Activated T-cell treated with anti-CD3 and anti-CD28 coated beads for 4 hours (primary cell): ENCODE measurements around the gene CHST8.
"Not testable (repeated sequence)": the region's sequence is repeated elsewhere in the genome, so short reads cannot be mapped to it uniquely, and the experiment has no call there.

Experiments
- DNase-seq: peaks from one replicate; pipeline ENCODE4 v3.0.0-alpha.2; 2020

Gene CHST8

DNA sequence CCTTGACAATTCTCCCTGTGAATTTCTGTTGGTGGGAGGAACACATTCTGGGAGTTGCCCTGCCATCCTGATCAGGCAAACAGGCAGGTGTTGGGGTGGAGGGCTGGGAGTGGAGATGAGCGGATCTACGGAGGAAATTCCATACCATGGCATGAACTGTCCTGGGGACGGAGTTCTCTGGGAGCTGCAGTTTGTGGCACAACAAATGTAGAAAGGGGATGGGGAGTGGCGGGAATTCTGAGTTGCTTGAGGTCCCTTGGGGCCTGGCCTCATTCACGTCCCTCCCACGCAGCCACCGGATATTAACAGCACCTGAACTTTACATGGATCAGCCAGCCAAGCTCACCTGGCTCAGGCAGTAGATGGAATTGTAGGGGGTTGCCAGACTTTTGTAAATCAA is 70.0 kb downstream of the CHST8 start:
- no peak for DNase-seq

DNA sequence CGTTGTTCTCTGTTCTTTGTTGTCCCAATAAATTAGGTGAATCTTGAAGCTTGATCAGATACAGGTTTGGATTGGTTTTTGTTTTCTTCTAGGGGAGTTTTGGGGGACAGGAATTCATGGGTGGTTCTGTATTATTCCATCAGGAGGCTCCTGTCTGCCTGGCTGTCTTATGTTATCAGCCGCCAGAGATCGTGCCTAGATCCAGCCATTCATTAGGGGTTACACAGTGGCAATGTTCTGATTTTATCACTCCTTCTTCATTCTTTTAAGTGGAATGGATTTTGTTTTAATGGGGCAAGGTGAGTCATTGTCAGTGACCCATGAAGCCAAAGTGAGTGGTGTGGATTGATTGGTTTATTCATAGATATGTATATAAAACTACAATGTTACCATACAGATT is 71.9 kb downstream of the CHST8 start:
- no peak for DNase-seq

DNA sequence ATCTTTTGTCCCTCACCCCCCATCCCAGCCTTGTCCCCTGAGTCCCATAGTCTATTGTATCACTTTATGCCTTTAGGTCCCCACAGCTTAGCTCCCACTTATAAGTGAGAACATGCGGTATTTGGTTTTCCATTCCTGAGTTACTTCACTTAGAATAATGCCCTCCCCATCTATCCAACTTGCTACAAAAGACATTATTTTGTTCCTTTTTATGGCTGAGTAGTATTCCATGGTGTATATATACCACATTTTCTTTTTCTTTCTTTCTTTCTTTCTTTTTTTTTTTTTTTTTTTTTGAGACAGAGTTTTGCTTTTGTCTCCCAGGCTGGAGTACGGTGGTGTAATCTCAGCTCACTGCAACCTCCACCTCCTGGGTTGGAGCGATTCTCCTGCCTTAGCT is 73.8 kb downstream of the CHST8 start:
- DNase-seq: not testable (repeated sequence)

DNA sequence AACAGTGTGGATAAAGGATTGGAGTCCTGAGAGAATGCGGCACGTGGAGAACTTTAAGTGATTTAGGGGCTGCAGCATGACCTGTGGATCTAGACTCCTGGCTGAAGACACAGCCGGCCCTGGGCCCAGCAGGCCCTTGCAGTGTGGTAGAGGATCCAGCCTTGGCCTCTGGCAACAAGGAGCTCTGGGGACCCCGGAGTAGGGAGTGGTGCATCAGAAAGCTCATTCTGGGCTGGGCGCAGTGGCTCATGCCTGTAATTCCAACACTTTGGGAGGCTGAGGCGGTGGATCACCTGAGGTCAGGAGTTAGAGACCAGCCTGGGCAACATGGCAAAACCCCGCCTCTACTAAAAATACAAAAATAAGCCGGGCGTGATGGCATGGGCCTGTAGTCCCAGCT is 76.0 kb downstream of the CHST8 start:
- no peak for DNase-seq

DNA sequence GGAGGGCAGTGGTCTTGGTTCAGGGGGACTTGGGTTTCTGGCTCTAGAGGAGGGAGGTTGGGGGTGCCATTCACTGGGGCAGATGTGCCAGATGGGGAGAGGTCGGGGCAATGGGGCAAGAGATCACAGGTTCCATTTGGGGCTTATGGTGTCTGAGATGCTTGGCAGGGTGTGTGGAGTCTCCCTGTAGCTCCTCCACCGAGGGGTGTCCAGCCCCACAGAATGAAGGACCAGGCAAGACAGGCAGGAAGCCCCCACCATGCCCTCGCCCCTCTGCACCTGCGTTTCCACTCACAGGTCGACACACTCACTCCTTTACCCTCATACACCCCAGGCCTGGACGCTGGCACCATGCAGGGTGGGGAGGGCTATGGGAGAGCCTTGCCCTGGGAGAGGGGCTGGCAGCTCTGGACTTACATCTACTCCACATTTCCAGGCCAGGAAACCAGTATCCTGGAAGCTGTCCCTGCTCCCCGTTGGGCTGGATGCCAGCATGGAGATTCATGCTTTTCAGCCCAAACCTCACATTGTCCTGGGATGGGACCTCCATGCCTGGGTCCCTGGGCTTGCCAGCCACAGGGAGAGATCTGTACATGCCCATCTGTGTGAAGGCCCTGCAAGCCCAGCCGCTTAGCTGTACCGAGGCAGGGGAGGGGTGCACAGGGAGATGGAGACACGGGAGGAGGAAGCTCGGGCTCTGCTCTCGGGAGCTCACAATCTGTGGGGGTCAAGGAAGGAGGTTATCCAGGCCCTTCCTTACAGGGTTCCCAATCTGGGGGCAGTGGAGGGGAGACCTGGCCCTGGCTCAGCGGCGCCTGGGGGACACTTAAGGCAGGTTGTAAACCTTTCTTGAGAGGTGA is 77.1 kb downstream of the CHST8 start:
- DNase-seq: no peak

DNA sequence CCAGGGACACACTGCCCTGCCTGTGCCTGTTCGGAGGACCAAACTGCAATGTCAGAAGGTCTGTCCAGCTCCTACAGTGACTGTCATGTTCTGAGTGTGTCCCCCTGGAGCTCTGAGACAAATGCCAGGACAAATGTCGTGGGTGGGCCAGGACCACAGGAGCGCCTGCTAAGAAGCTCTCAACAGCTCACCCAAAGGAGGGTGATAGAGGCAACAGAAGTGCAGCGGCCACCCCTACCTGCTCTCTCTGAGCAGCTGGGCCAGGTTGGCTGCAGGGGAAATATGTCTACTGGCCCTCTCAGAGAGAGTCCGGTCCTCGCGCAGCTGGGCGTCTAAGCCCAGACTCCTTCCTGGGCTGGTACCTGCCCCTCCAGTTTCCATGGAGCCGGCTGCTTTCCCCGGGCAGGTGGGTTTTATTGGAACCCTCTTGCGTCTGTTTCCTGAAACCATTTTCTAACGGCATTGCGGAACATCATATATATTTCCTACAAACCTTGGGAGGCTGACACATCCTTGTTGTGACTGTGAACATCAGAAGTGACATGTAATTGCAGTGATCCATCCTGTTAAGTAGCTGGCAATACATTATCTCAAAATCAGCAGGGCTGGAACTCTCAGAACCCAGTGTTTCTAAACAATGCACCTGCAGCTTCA is 78.1 kb downstream of the CHST8 start:
- DNase-seq: no peak

DNA sequence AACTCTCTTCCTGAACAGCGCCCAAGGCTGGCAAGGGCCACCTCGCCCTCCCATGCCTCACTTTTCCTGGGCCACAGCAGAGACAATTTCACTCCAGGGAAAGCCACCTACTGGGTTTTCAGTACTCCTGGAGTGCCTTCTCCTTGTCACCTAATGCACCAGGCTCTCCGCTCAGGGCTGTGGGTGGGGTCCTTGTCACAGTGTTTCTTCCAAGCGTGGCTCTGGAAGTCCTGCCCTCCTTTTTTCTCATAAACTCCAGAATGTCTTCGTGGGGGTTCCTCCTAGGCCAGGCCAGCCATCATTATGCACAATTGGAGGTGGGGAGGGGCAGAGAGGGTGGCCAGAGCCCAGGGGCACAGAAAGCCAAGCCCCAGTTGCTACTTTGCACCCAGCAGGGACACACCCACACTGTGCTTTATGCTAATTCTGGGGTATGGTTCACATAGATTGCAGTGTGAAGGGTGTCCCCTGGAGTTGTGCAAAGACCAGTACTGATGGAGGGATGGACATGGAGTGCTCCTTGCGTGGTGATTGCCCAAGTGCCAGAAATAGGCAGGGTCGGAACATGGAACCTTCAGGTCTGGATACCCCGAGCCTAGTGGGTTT is 78.8 kb downstream of the CHST8 start:
- no peak for DNase-seq

DNA sequence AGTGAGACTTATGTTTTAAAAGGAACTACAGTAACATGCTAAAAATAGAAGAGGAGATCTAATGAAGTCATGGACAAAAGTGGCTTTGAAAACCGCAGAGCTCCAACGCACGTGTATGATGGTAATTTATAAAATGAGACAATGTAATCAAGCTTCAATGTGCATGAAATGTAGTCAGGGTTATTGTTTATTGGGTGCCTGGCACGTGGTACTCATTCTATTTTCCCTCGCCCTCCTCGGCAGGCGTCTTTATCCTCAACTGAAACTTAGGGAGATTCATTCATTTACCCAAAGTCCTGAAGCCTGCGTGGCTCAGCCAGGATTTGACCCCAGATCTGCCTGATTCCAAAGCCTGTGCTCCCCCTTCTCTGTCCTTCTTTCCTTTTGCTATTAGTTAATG is 79.8 kb downstream of the CHST8 start:
- no peak for DNase-seq

DNA sequence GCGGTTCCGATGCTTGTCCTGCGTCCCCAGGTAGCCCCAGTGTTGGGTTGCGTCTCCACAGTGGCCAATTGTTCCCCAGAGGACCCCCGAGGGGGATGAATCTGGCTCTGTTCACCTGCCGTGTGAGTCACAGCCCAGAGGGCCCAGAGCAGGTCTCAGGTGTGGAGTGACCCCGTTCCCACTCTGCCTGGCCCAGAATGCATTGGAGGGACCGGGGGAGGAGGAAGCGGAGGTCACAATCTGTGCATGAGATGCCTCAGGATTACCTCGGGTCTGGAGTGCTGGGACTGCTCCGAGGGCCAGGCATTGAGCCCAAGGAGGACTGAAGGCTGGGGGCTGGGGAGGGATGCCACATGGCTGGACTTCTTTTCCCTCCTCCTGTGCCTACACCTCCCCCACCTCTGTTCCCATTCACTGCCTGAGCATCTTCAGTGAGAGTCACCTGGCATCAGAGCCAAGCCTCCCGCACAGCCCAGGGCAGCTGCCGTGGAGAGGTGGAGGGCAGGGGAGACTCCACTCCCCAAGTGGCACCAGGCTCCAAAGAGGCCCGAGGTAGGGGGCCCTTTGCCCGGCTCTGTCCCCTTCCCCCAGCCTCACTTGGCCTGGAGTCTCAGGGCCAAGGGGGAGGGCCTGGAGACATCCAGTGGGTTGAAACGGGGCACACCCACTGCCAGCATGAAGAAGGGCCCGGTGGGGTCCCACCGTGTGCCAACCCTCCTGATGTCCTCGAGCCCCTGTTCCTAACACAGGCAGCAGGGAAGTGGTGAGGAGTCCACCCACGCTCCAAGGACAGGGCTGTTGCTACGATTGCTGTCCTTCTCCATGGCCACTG is 81.1 kb downstream of the CHST8 start:
- no peak for DNase-seq

DNA sequence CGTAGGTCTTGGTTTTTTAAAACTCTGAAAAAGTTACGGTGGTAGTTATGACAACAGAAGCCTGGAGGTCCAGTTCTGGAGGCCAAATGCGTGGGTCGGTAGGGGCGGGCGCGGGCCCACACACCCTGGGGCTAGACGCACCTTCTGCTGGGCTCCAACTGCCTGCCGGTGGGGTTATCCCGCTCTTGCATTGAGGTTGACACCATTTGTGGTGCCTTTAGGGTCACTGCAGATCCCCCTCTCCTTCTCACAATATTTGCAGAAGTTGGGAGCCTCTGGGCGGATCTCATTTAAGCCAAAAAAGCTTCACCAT is 81.6 kb downstream of the CHST8 start:
- no peak for DNase-seq

DNA sequence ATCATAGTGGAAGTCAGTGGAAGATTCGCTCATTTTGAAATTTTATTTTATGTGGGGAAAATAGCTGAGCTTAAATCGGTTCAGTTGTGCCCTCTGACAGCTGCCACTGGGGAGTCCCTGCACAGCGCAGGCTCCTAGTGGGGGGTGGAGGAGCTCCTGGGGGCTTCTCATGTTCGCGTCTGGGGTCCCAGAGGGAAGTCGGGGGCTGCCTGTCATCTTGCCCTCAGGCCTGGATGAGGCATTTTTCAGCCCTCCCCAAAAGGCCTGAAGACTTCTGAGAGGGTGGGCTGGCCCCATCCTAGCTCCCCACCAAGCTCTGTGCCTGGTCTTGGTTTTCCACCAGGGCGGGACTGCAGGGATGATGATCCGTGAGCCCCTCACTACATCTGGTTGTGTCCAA is 82.1 kb downstream of the CHST8 start:
- no peak for DNase-seq

DNA sequence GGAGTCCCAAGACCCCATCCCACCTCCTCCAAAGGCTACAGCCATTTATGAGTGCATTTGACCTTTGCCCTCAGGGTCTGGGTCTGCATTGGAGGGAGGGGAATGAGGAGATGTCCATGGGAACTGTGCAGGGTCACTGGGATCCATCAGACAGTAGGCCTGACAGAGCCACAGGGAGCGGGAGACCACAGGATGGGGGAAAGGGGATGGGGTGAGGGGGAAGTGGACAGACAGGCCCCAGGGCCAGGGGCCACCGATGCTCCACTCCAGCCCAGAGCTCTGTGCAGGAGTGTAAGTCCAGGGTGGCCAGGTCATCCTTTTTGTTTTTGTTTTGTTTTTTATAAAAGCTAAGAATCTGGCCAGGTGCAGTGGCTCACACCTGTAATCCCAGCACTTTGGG is 82.5 kb downstream of the CHST8 start:
- no peak for DNase-seq

DNA sequence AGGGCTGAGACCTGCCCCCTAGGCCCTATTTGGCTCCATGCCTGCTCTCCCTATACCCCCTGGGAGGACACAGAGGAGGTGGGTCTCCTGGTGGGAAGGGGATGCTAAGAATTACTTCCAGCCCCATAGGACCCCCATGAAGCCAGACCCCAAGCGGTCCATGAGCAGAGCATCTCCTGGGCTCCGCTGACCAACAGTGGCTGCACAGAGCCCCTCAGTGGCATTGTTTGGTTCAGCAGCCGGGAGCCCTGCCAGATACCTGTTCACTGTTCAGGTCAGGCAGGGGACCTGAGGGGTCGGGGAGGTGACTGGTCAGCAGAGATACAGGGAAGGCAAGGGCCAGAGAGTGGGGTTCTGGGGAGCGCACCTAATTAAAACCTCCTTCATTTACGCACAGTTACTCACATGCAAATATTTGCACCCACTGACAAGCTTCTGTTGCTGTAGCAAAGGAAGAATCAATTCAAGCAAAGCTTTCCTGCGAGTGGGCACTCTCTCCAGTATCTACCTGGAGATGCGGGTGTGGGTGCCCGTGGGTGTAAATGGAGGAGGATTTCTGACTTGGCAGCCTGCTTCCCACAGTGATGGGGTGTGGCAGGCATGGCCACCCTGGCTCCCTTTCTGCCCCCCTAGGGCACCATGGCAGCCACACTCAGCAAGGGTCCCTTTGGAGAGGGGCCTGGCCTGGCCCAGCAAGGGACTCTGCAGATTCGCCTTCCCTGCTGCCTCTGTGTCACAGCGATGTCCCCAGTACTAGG is 83.5 kb downstream of the CHST8 start:
- no peak for DNase-seq

DNA sequence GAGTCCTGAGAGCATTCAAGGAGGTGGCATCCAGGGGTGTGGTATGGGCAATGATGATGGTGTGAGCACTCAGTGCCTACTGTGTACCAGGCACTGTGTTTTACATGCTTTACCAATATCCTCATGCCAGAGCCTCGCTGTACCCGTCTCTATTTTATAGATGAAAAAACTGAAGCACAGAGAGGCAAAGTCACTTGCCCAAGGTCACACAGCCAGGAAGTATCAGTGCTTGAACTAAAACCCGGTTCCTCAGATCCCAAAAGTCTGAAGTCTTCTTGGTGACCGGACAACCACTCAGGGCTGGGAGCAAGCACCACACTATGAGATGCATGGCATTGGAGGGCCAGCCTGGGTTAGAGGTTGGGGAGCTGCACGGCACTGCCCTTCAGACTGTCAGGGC is 84.1 kb downstream of the CHST8 start:
- DNase-seq: no peak

DNA sequence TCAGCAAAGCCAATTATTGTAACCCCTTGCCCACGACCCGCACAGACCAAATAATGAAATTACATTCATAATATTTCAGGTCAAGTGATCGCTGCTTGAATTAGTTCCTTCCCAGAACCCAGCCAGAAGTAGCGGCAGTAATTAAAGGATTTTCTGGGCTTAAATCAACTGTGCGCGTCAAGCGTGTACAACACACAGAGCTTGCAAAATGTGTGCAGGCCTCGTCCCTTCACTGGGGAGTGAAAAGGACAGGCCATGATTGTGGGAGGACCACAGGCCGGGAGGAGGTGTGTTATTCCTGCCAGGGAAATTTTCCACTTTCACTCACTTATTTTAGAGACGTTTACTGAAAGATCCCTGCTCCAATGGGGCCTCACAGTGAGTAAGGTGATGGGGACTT is 84.9 kb downstream of the CHST8 start:
- DNase-seq: no peak

DNA sequence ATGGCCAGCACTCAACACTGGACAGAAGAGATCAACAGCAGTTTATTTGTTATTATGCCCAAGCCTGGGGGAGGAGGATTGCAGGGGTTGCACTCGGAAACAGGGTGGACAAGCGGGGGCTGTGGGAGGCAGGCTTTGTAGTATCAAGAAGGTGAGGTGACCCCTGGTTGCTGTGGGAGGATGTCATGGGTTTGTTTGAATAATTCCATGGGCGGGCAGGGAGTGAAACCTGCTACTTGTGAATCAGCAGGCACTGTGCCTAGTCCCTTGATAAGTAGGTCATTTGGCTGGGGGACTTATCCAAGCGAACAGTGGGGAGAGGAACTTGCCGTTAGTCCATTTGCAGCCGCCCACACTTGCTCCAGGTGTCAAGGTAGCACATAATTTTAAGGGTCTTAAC is 90.5 kb downstream of the CHST8 start:
- DNase-seq: no peak

DNA sequence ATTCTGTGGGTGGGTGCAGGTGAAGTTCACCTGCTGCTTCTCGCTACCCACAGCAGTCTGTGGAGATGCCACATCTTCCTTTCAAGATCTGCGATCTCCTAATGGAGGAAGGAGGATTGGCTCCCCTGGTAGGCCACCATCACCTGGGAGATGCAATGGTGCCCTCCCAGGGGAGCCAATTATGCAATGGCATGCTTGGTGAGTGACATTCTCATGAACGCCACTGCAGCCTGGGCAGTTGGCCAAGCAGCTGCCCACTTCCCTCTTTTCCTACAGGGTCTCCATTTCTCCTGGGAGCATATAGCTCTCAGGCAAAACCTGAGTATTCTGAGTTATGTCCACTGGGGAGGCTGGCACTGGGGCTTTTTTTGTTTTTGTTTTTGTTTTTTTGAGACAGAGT is 91.4 kb downstream of the CHST8 start:
- DNase-seq: no peak

DNA sequence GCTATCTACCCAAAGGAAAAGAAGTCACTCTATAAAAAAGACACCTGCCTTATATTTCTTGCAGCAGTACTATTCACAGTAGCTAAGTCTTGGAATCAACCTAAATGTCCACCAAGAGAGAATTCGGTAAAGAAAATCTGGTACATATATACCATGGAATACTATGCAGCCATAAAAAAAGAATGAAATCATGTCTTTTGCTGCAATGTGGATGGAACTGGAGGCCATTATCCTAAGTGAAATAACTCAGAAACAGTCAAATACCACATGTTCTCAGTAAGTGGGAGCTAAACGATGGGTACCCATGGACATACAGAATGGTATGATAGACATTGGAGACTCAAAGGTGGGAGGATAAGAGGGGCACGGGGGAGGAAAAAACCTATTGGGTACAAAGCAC is 92.4 kb downstream of the CHST8 start:
- DNase-seq: no peak

DNA sequence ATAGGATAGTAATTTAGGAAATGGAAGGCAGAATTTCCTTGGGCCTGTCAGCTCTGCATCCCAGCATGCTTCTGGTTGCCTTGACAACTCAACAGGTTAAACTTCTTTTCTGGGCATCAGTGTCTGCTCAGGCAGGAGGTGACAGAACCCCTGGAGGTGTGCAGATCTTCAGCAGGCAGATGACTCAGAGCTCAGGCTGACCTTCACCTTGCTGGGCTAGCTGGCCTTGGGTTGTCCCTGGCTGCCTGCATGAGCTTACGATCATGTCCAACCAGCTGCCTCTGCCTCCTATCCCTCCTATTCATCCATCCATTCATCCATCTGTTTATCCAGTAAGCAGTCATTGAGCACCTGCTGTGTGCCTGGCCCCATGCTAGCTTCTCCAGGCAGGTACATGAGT is 93.7 kb downstream of the CHST8 start:
- DNase-seq: no peak

DNA sequence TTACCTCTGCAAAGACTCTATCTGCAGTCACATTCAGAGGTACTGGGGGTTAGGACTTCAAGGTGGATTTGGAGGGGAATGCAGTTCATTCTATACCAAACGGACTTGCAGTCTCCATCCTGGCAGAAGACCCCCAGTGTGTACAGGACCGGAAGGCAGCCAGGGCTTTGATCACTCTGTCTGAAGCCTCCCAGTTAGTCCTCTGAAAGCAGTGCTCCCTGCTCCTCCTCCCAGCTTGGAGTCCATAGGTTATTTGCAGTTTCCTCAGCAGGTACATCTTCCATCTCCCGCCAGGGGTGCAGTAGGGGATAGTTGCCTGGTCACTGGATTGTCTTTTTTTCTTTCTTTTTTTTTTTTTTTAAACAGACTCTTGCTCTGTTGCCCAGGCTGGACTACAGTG is 96.1 kb downstream of the CHST8 start:
- DNase-seq: no peak

DNA sequence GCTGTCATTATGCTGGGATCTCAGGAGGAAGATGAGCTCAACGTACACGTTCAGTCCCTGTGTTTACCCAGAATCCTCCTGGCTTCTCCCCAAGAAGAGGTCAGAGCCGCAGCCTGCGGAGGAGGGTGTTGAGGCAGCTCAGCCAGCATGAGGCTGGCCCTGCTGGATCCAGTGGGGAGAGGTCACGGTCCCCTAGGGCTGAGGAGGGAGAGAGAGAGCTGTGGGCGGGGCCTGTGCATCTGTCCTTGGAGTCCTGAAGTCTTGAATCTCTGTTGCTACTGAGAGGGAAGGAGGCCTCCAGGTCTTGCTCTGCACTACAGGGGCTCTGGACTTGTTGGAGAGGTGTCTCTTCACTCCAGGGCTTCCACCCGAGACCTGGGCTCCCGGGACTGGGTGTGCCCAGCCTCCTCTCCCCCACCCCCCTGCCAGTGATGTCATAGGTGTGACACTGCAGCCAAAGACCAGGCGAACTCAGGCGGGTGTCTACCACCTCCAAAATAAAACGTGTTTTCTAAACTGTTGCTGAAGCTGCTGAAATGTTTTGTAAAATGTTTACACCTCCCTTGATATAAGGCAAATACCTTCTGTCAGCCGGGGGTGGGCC is 97.0 kb downstream of the CHST8 start:
- no peak for DNase-seq
